HG02840 (cell line): ENCODE results near the gene SFR1.

Experiments used
- ATAC-seq: cut with Tn5 transposase; IDR thresholded peaks from one replicate; pipeline ENCODE4 v1.9.1; 2021; ENCODE audit warnings: mild to moderate bottlenecking, moderate library complexity, moderate number of reproducible peaks; ENCODE audit not compliant: unreplicated experiment, low FRiP score

SFR1 gene

GRCh38 chr10:104121485-104122224 lies at the start of gene SFR1:
TSS of gene SFR1 (plus strand) at chr10:104122171. CDS start at chr10:104122184, 13 bp downstream.
- peak; percentile 95 for ATAC-seq

GRCh38 chr10:104072786-104073185 lies 49.2 kb upstream of the SFR1 start:
- no peak for ATAC-seq

GRCh38 chr10:104074505-104074904 lies 47.5 kb upstream of the SFR1 start:
- ATAC-seq: no peak

- ATAC-seq: no peak
These were observed 45.2 kb upstream of the SFR1 start for GRCh38 chr10:104076743-104077160.

DNA sequence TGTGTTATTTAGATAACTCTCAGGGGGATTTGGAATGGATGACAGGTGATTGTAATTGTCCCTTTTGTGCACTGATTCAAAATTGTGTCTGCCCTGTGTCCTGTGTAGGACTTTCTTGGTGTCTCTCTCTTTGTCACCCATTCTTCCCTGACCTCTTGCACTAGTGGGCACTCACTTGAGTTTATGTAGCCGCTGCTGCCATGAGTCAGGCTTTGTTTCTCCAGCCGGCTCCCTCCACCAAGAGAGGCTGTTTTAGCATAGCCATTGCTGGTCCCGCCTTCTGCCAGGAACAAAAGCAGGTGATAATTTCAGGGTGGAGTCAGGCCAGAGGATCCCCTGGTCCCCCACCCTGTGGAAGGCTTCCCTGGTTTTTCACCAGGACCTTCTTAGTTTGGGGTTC lies 44.7 kb upstream of the SFR1 start:
- no peak for ATAC-seq

DNA sequence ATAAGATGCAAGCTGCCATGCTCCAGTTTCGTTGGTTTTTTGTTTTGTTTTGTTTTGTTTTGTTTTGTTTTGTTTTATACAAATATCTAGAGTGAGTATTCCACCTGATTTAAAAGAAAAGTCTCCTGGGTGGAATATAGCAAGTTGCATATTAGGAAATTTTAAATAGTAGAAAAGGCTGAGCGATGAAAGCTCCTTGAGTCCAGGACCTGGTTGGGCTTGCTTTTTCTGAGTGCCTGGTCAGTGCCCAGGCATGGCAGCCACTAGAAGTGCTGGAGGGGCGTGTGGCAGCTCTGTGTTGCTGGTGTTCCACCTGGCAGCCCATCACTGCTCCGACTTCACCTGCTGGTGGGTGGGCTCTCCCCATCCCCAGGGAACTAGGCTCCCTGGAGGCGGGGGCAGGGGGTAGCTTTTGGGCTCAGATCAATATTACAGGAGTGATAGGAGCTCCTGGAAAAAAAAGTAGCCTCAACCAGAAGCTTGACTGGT lies 44.3 kb upstream of the SFR1 start:
- ATAC-seq: no peak

DNA sequence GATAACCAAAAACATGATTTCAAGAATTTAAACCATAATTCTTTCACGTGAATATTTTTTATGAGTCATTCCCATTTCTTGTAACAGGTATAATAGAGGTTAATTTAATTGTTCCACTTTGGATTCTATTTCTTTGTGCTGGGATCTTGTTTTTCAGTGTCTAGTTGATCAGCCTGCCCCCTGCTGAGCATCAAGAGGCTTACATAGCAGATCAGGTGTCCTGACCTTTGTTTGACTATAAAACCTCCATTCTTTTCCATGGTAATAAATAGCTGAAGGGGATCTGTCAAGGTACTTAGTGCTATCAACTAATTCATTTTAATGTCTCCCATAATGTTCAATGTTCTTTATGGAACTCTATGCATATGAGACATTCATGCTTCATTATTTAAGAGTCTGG lies 41.2 kb upstream of the SFR1 start:
- ATAC-seq: no peak

- no peak for ATAC-seq
These were observed 40.0 kb upstream of the SFR1 start for GRCh38 chr10:104081998-104082397.

DNA sequence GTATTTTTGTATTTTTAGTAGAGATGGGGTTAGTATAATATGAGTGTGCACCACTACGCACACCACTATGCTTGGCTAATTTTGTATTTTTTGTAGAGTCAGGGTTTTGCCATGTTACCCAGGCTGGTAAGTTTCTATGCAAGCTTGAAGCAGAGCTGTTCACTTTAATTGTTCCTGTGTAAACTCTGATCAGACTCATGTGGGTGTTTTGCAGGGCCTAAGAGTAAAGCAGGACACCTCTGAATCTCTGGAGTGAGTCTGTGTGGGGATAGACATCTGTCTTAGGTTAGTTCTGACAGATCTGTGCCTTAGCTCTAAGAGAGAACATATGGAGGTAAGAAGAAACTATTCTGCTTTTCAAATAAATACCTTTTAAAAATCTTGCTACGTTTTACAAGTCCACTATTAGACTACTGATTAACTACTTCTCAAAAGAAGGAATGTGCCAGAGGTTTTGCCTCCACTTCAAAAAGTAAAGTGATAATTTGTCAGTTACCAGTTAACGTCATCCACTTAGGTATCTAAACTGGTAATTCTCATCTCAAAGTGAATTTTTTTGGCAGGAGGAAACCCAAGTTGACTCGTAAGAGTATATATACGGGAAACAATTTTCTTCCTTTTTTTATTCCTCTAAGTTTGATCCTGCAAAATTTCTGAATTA lies 37.4 kb upstream of the SFR1 start:
- ATAC-seq: no peak

DNA sequence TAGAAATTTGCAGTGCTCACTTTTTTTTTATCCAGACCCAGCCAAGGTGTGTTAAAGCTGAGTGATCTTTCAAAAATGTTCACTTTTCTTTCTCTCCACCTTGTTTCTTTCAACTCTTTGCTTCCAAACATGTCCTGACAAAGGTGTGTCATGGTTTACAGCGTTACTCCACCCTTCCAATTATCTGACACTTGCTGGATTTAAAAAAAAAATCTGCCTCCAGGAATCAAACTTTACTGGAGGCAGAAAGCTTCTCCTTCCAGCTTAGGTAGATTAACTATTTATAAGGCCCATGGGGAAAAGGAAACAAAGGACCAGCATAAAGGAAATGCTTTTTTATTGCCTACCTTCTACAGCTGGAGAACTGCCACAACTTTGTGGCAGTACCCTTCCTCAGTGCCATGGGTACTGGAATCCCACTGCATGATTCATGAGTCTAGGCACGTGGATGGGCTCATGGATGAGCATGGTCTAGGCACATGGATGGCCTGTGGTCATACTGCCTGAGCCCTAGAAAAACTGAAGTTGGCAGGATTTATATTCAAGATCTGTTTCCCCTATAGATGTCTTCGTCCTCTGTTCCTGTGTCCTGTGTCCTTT lies 36.1 kb upstream of the SFR1 start, which contains the start of gene COL17A1:
TSS of gene COL17A1 (minus strand) at position 80 of the 600 bp plus-strand sequence. CDS start 5,207 bp downstream, outside the sequence.
- no peak for ATAC-seq

DNA sequence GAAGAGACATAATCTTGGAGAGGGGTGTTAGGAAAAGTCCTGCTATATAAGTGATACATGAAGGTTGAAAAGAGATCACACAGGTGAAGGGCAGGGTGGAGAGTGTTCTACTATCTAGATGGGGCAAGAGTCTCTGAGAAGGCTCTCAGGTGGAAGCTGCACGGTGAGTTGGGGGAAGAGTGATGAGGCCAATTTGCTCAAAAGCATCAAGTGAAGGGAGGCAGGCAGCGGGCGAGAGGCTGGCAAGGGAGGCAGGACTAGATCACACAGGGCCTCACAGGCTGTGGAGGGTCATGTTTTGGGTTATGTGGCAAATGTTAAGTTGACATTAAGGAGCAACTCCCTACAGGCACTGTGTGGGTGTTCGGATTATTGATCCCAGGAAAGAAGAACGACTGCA lies 33.7 kb upstream of the SFR1 start:
- ATAC-seq: no peak

- no peak for ATAC-seq
These were observed 32.4 kb upstream of the SFR1 start for GRCh38 chr10:104089621-104090020.

- no peak for ATAC-seq
These were observed 31.4 kb upstream of the SFR1 start for GRCh38 chr10:104090611-104091010.

DNA sequence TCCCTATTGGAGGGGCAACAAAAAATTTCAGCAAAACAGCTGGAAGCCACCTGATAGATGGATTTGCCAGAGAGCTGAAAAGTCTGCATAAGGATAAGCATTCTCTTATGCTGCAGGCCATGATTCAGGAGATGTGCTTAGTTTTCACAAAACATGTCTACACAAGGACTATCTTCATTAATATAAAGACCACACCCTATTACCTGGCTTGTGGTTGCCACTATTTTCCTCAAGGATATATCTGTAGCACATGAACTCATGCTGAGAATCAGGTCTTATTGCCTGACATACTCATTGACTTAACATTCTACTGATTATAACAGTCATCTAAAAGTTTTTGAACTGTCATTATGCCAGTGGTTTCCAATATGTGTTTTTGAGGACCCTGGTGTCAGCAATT lies 29.2 kb upstream of the SFR1 start:
- ATAC-seq: no peak

DNA sequence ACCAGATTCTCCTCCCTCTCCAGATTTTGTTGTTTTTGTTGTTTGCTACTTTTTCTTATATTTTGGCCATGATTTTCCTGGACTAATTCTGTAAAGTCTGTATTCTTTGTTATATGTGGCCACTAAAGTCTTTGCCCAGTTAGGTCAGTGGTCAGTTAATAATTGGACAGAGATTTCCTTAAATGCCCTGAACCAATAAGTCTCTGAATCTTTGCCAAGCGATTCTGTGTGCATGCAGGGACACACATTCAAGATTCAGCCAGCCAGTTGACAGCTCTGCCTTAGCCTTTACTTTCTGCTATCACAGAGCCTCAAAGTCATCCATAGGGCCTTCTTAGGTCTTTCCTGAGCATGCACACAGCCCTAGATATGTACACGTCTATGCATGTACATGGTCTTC lies 25.3 kb upstream of the SFR1 start:
- no peak for ATAC-seq

DNA sequence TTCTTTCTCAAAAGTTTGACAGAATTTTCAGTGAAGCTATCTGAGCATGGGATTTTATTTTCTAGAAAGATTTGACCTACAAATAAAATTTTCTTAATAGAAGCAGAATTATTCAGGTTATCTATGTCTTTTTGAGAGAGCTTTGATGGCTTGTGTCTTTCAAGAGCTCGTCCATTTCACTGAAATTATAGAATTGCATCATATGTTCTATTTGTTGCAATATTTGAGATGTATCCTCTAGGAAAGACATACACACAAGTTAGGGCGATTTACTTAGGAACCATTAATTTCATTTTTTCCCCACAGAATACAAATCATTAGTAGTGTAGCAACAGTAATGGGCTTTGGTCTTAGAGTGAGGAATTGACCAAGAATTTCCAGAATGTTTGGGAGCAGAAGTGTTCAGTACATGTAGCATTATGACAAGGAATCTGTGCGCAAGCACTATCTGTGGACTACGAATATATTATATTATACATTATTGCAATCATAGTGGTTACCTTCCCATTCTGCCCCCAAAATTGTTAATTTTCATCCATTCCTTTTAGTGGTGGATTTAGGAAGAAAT lies 23.5 kb upstream of the SFR1 start:
- no peak for ATAC-seq

- no peak for ATAC-seq
These were observed 22.7 kb upstream of the SFR1 start for GRCh38 chr10:104099269-104099668.

- no peak for ATAC-seq
These were observed 22.0 kb upstream of the SFR1 start for GRCh38 chr10:104099941-104100340.

DNA sequence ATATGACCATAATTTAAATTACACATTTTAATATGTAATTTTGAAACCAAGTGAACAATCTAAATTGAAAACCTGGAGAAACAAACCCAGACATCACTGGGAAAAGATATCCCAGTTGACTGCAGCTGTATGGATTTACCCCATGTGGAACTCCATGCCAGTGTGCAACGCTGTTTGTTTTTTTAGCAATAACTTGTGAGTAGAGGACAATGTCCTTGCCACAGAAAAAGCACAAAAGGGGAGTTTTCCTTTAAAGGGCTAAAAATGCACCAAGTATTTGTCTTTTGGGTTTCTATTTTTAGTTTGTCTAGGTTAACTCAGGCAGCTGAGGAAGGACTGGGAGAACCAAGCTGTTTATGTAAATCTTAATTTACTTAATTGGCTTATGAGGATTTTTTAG lies 21.2 kb upstream of the SFR1 start:
- ATAC-seq: no peak

DNA sequence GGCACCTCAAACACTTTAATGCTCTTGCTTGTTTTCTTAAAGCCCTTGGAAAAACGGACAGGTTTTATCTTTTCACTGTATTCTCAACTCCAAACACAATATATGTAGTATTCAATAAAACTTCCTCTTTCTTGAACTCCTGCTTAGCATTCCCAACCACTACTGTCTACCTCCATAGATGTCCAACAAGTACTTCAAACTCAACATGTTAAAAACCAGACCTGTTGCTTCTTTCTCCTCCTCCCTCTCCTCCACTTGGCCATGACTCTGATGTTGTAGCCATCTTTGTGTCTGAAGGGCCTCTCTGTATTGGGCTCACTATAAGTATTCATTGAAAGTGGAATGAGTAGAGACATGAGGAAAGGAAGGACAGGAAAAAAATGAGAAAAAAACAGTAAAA lies 20.1 kb upstream of the SFR1 start:
- ATAC-seq: no peak

- ATAC-seq: no peak
These were observed 18.0 kb upstream of the SFR1 start for GRCh38 chr10:104103956-104104355.
